GM10248 (cell line): ENCODE measurements around the gene OLR1.

Source experiments
- CTCF ChIA-PET: fragments of 300-600 bp; sonication (Branson Sonifier 250); formaldehyde crosslinking; extraction: SDS; loops from one replicate; lab custom pipeline; 2021; ENCODE audit warnings: antibody characterized with exemption; lab: Yijun Ruan, JAX
- POLR2A ChIA-PET: fragments of 350-650 bp; sonication (Branson Sonifier 250); formaldehyde crosslinking; extraction: SDS; loops from one replicate; lab custom pipeline; 2020; ENCODE audit warnings: antibody characterized with exemption; lab: Yijun Ruan, JAX
- DNase-seq: peaks from one replicate; pipeline ENCODE4 v3.0.0; 2012; ENCODE audit errors: extremely low spot score
- TF ChIP-seq, protein P1 (sequence below): IDR thresholded peaks from 2 replicates; pipeline ENCODE4 v1.5.1; 2012; ENCODE audit warnings: mild to moderate bottlenecking, low read depth; ENCODE audit errors: extremely low read depth, missing control alignments, control extremely low read depth

The OLR1 gene

GRCh38 chr12:10214136-10214894 lies 42.4 kb upstream of the OLR1 start:
- TF ChIP-seq, protein P1, sequence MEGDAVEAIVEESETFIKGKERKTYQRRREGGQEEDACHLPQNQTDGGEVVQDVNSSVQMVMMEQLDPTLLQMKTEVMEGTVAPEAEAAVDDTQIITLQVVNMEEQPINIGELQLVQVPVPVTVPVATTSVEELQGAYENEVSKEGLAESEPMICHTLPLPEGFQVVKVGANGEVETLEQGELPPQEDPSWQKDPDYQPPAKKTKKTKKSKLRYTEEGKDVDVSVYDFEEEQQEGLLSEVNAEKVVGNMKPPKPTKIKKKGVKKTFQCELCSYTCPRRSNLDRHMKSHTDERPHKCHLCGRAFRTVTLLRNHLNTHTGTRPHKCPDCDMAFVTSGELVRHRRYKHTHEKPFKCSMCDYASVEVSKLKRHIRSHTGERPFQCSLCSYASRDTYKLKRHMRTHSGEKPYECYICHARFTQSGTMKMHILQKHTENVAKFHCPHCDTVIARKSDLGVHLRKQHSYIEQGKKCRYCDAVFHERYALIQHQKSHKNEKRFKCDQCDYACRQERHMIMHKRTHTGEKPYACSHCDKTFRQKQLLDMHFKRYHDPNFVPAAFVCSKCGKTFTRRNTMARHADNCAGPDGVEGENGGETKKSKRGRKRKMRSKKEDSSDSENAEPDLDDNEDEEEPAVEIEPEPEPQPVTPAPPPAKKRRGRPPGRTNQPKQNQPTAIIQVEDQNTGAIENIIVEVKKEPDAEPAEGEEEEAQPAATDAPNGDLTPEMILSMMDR = no peak
- DNase-seq = no peak
- ChIA-PET POLR2A (interaction anchor here (0.7 kb wide), 1 partner anchor 466 kb away, joined by 3 read pairs; no protein-coding TSS in a partner anchor), CTCF (interaction anchor here (0.9 to 1.1 kb wide), 2 partner anchors 10 to 61 kb away, joined by 3 read pairs; no protein-coding TSS in a partner anchor)

DNA sequence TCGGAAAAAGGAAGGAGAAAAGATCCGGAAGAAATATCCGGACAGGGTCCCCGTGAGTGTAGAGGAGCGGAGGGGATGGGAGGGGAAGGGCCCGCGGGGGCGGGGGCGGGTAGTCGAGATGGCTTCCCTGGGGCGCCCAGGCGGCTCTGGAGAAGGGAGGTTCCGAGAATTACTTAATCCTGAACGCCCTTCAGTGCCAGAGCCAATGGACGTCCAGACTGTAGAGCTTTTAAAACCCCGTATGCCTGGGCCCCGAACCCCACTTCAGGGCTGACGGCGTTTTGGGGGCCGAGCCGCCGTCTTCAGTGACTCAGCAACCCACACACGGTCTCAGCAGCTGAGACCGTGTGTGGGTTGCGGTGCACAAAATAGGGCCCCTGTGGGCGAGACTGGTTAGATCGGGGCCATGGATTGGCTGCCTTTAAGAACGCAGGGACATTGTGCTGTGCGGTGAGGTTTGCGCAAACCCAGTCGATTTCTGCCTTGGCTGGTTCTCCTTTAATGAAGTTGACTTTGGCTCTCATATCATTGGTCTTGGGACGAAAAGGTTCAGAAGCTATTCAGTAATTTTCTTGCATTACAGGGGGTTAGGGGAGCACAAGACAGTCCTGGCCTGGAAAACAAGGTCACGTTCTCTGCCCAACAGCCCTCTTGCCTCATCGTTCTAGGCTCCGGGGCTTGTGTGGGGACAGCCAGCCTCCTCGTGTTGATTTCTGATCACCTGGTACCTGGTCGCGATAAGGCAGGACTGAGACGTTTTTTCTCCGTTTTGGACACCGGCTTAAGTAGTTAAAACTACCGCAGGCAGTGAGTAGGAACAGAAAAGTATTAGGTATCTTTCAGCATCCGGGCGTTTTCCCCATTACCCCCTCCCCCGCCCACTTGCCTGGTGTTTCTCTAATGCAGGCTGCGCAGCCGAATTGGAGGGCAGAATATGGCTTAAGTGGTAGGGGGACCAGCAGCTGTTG lies 41.5 kb upstream of the OLR1 start:
- DNase-seq = peak; percentile 66
- ChIA-PET CTCF (interaction anchor here (0.9 to 1.2 kb wide), 3 partner anchors 11 to 60 kb away, joined by 3 read pairs; no protein-coding TSS in a partner anchor), POLR2A (interaction anchor here (0.7 kb wide), 1 partner anchor 465 kb away, joined by 3 read pairs; no protein-coding TSS in a partner anchor)
- TF ChIP-seq, protein P1 = no peak

GRCh38 chr12:10212739-10213131 lies 40.8 kb upstream of the OLR1 start, which contains the start of gene GABARAPL1:
GABARAPL1 (plus strand) TSS chr12:10212877; CDS start chr12:10213130, 253 bp downstream.
- CTCF ChIA-PET = interaction anchor here (1.2 kb wide), 1 partner anchor 23 kb away, joined by 3 read pairs; no protein-coding TSS in a partner anchor
- POLR2A ChIA-PET = no interaction called here
- TF ChIP-seq, protein P1 = no peak
- DNase-seq = peak; percentile 83

DNA sequence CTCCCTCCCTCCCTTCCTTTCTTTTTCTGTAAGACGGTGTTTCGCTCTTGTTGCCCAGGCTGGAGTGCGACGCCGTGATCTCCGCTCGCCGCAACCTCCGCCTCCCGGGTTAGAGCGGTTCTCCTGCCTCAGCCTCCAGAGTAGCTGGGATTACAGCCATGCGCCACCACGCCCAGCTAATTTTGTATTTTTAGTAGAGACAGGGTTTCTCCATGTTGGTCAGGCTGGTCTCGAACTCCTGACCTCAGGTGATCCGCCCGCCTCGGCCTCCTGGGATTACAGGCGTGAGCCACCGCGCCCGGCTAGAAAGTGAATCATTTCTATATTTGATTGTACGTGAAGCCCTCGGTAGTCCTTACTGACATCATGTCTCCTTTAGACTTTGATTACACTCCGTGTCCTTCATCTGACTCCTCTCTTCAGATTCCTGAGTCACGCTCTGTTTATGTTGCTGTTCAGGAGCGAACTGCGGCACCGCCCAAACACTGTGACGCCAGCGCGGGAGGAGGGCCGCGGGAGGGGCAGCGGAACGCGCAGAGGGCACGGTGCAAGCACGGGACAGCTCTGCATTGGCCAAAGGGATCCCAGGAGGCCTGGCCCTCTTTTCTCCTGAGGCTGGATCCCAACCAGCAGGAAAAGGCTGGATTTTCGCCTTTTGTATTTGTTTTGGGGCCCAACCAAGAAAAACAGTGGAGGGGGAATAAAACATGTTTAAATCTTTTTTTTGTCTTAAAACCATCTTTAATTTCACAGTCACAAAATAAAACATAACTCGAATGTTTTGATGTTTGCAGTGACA lies 40.2 kb upstream of the OLR1 start:
- TF ChIP-seq, protein P1 = no peak
- POLR2A ChIA-PET = no interaction called here
- CTCF ChIA-PET = interaction anchor here (1.2 kb wide), 2 partner anchors 22 to 24 kb away, joined by 3 read pairs; no protein-coding TSS in a partner anchor
- peak; percentile 70 for DNase-seq

- POLR2A ChIA-PET = no interaction called here
- no peak for DNase-seq
- TF ChIP-seq, protein P1 = no peak
- CTCF ChIA-PET = interaction anchor here (1.2 kb wide), 1 partner anchor 22 kb away, joined by 3 read pairs; no protein-coding TSS in a partner anchor
Observed at GRCh38 chr12:10211101-10211939, 39.4 kb upstream of the OLR1 start.
